GM19468 (cell line): ENCODE results near the gene CD4.

ENCODE experiments used
- ATAC-seq: cut with Tn5 transposase; IDR thresholded peaks from one replicate; pipeline ENCODE4 v1.9.1; 2021; ENCODE audit warnings: mild to moderate bottlenecking, moderate library complexity, moderate number of reproducible peaks; ENCODE audit not compliant: unreplicated experiment; ENCODE audit errors: extremely low read depth

The CD4 gene

DNA sequence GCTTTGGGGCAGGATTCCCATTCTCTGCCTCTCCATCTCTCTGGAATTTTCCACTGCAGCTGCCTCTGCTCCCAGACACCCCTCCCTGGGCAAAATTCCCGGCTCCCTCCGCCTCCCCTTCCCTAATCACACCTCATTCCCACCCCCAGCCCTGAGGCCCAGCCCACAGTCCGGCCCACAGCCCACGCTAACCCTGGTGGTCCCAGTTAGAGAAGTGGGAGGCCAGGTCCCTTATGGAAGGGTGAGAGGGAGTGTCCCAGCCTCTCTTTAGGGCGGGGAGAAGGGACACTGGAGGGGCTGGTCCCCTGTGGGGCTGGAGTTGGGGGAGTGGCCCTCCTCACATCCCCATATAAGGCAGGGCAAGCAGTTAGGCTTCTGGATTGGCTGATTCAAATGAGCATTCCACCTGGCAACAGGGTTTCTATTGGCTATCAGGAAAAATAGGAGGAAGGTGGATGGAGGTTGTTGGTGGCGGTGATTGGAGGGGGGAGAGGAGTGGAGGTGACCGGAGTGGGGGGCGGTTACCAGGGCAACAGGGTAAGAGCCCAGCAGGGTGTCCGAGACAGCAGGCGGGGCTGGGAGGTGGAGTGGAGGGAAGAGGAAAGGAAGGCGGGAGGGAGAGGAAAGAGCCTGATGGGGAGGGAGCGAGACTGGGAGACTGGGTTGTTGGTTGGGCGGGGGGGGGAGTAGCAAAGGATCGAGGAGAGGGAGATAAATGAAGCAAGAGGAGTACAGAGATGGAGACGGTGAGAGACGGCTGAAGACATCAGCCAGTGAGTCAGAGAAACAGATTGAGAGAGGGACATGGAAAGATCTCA lies 25.1 kb upstream of the CD4 start:
- ATAC-seq: peak; percentile 66

DNA sequence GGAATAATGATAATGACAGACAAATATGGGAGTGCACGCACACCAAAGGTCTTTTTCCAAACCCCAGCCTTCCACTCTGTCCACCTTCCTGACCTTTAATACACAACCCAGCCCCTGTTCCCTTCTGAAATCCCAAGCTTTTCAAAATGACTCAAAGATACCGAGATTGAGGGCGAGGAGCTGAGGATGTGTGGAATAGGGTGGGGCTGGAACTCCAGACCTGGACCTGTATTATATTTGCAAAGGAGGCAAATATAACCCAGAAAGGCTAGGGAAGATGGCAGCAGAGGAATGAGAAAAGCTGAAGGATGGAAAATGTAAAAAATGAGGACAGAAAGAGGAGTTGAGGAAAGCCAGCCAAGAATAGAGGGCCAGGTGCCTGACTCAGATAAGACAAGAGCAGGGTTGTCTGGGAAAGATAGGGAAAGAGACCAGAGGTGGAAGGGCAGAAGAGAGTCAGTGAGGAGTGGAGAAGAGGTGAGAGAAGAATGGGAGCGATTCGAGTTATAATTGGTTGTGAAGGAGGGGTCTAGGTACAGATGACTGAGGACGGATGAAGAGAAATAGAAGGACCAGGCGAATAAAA lies 24.2 kb upstream of the CD4 start:
- ATAC-seq: no peak

DNA sequence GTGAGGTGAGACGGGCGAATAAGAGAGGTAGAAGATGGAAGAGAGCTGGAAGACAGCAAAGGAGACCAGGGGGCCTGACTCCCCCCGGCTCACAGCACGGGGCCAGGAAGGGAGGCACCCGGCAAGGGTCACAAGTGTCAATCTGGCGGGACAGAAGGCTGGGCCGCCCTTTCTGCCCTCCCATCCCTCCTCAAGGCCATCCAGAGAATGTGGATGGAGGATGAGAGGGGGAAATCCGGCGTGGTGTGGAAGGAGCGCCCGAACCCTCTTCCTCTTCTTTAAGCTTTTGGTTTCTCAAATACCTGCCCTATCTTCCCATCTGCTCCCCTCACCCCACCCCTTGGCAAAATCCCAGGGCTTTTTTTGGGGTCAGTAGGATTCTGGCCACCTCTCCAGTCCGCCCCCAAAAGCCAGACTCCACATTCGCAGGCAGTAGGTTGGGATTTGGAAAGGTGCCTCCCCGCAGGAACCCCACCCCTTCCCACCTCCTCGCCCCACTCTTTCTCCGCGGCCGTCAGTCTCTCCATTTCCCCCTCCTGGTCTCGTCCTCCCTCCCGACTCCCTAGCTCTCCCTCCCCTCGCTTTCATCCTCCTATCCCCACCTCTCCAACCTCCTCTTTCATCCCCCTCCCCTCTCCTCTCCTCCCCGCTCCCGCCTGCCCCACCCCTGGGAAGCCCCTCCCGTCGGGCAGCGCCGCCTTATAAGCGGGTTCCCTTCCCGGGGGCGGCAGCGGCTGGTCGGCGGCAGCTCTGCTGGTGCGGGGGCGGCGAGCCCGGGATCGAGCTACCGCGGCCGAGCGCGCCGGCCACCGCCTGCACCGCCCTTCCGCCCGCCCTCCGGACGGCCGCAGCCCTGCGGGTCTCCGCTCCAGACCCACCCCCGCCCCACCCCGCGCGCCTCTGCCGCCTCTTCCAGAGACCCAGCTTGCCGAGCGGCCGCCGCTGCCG lies 23.4 kb upstream of the CD4 start, which contains the start of gene PTMS:
Gene PTMS (plus strand): TSS at position 730 of the 948 bp plus-strand sequence. CDS start 343 bp downstream, outside the sequence.
- ATAC-seq: no peak

DNA sequence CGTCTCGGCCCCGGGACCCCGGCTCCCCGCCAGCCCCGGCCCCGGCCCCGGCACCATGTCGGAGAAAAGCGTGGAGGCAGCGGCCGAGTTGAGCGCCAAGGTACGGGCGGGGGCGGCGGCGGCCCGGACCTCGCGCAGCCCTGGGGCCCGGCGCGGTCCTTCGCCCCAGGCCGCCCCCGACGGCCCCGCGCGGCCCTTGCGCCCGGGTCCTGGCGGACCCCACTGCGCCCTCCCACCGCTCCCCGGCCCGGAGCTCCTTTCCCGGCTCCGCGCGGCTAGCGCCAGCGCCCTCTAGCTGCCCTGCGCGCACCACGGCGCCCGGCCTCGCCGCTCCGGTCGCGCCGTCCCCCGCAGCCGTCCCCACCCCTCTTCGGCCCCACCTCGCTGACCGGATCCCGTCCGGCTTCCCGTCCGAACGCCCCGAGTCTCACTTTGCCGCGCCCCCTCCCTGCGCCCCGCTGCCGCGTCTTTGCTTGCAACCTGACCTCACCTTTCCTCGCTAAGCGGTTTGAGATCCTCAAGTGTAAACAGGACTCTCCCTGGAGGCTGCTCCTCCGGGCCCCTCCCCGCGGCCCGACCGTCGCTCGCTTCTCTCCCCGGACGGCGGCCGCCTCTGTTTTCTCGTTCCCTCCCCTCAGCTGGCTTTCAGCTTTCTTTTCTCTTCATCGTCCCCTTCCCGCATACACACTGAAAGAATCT lies 22.5 kb upstream of the CD4 start:
- no peak for ATAC-seq

DNA sequence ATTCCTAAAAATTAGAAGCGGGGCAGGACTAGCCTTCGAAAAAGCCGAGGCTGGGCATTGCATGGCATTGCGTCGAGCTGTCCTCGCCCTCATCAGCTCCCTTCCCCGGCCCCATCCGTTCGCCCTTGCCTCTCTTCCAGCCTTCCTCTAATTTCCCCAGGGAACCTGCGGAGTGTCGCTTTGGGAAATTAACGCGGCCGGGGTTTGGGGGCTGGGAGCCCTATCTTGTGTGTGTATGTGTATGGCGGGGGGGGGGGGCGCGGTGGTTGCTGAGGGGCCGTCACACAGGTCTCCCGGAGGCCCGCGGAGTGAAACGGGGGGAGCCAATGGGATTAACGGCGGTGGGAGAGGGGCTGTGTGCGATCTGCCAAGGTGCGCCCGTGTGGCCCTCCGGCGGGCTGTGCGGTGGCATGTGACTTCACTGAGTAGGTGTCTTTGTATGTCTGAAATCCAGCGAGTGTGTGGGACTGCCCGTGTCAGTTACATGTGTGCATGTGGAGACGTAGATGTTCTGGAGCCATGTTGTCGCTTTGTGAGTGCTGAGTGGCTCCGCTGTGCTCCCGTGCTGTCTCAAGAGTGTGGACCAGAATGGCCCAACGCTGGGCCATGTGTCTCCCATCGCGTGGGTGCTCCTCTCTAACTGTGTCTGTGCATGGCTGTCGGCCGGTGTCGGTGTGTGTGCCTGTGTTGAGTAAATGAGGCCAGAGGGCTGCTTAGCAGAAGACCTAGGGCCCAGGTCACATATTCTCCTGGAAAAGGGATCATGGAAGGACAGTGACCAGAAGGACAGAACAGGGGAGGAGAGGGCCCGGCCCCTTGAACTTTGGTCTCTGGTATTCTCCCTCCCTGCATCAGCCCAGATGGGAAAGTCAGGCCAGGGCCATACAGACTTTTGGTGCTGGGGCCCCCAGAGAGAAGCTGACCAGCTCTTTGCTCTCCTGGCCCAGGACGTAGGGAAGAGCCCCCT lies 21.7 kb upstream of the CD4 start:
- no peak for ATAC-seq

DNA sequence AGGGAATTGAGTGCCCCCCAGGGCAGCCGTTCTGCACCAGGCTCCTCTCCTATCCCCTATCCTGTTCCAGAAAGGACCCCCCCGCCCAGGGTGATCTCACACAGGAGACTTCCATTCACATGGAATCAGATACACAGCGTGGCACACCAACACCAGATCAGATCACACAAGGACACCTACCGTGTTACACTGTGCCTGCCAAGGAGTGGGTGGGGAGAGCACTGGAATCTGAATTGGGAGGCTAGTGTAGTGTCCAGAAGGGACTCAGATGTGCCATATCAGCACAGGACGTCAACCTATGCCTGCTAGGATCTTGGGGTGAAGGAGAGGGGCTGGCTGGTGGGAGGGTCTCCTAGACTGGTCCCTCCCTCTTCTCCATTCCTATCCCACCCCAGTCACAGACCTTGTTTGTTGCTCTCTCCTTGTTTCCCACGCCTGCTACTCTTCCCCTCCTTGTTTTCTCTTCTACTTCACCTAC lies 20.9 kb upstream of the CD4 start:
- ATAC-seq: no peak

DNA sequence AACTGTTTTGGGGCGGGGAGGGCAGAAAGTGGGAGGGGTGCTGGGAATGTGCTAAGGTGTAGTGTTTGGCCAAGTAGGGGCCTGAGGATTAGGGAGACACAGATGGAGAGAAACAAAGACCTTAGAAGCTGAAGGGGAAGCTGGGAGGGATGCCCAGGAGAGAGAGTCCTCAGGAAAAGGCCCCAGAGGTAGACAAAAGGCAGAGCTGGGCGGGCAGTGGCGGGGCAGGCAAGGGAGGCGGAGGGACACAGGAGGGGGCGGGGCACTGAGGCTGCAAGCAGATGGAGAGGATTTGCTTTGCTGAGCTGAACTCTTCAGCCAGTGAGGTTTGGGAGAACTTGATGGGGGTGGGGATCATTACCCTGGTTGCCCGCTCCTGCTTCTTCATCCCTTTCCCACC lies 20.3 kb upstream of the CD4 start:
- no peak for ATAC-seq

DNA sequence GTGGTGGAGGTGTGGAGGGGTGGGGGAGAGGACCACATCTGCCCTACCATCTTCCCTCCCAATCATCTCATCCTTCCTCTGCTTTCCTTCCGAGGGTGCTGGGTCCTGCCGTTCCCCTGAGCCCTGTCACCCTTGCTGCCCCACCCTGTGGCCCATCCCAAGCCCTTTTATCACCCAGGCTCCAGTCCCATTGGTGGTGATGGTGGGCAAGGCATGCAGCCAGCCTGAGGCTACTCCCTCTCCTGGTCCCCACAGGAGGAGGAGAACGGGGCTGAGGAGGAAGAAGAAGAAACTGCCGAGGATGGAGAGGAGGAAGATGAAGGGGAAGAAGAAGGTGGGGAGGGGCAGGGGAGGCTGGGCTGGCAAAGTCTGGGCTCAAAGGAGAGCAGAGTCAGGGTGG lies 19.7 kb upstream of the CD4 start:
- no peak for ATAC-seq

DNA sequence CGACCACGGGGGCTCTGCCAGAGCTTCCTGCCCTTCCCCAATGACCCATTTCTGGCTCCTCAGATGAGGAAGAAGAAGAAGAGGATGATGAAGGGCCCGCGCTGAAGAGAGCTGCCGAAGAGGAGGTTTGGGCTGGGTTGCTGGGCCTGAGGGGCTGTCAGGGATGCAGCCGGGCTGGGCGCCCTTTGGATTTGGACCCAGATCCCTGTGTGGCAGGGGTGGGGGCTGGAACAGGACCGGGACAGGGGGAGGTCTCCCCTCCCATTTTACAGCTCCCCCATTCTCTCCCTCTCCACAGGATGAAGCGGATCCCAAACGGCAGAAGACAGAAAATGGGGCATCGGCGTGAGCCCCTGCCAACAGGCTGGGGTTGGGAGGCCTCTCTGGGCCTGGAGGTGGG lies 19.2 kb upstream of the CD4 start:
- no peak for ATAC-seq

DNA sequence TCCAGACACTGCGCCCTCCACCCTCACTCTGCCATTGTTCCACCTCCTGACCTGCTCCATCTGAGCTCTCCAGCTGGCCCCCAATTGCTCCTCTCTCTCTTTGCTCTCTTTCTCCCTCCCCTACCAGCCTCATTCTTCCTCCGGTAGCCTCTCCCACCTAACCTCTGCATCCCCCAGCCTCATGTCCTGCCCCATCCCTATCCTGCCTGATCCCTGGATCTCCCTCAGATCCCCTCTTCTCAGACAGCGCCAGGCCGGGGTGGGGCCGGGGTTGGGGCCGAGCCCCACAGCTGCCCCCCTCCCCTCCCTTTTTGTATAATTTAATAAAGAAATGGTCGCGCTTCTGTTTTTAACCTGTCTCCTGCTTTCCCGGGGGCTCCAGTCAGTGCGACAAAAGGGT lies 18.7 kb upstream of the CD4 start:
- no peak for ATAC-seq

DNA sequence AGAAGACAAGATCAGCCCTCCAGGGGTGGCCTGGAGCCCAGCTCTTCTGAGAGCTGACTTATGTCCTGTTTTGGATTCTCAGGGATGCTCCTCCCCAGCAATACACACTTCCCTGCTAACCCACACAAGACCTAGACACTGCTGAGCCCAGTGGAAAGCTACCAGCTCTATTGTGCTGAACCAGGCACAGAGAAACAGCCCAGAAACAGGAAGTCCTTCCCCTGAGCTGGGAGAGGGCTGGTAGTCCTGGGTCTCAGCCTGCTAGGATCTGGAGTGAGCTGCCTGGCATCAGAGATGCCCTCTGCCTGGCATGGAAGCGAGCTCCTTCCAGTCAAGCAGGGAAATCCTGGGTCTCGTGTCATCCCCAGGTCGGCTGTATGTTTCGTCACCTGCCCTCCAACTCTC lies 18.2 kb upstream of the CD4 start:
- no peak for ATAC-seq

DNA sequence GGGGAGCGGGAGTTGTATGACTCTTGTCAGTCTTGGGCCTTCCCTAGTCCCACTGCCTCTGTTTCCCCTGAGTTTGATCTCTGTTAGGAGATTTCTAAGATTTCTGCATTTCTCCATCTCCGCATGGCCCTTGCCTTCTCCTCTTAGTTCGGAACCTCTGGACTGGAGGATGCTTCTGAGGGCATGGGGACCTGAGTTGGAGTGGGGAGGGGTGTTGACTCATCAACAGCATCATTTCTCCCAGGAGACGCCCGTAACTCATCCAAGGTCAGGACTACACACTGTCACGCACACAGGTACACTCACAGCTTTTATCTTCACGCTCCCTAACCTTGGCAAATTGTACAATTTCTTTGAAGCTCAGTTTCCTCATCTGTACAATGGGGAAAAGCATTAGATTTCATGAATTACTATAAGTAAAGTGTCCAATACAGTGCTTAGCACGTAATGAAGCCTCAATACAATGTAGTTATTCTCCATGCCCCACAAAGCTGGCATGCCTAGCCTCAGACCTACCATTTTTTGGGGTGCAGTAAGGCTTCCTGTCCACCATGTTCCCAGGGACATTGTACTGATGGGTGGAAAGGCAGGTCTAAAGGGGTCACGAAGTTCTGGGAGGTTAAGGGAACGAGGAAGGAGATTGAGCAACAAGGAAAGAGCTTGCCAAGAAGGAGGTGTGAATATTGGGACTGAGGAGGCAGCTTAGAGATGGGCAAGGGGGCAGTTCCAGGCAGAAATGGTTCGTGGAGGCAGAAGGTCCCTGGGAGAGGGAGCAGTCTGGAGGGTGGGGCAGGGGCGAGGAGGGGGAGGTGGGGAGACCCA lies 17.6 kb upstream of the CD4 start:
- ATAC-seq: no peak

DNA sequence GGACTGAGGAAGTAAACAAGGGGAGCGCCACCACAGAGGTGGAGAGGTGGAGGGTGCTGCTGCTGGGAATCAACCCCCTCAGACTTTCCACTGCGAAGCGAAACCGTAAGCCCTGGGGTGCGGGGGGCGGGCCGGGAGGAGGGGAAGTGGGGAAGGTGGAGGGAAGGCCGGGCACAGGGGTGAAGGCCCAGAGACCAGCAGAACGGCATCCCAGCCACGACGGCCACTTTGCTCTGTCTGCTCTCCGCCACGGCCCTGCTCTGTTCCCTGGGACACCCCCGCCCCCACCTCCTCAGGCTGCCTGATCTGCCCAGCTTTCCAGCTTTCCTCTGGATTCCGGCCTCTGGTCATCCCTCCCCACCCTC lies 17.0 kb upstream of the CD4 start, which contains the start of gene LAG3:
Gene LAG3 (plus strand): TSS at position 190 of the 365 bp plus-strand sequence. CDS start 333 bp downstream, outside the sequence.
- ATAC-seq: no peak

DNA sequence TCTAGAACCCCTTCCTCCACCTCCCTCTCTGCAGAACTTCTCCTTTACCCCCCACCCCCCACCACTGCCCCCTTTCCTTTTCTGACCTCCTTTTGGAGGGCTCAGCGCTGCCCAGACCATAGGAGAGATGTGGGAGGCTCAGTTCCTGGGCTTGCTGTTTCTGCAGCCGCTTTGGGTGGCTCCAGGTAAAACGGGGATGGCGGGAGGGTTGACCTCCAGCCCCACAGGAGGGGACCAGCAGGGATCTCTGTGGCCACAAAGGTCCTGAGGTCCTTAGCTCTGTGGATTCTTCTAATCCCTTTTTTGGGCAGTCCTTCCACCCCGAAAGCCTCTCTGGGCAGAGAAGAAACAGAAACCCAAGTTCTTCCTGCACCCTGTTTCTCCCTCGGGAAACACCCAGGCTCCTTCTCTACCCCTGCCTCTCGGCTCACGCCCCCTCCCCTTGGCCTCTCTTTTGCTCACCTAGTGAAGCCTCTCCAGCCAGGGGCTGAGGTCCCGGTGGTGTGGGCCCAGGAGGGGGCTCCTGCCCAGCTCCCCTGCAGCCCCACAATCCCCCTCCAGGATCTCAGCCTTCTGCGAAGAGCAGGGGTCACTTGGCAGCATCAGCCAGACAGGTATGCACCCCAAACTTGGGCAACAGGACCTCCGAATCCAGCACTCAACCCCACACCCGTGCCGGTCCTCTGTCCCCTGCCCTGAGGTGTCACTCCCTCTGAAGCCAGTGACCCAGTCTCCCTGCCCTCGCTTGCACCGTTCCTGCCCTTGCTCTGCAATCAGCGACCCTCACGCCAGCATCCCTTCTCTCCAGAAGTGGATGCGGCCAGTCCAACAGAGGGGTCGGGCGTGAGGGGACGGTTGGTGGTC lies 16.4 kb upstream of the CD4 start:
- ATAC-seq: no peak

DNA sequence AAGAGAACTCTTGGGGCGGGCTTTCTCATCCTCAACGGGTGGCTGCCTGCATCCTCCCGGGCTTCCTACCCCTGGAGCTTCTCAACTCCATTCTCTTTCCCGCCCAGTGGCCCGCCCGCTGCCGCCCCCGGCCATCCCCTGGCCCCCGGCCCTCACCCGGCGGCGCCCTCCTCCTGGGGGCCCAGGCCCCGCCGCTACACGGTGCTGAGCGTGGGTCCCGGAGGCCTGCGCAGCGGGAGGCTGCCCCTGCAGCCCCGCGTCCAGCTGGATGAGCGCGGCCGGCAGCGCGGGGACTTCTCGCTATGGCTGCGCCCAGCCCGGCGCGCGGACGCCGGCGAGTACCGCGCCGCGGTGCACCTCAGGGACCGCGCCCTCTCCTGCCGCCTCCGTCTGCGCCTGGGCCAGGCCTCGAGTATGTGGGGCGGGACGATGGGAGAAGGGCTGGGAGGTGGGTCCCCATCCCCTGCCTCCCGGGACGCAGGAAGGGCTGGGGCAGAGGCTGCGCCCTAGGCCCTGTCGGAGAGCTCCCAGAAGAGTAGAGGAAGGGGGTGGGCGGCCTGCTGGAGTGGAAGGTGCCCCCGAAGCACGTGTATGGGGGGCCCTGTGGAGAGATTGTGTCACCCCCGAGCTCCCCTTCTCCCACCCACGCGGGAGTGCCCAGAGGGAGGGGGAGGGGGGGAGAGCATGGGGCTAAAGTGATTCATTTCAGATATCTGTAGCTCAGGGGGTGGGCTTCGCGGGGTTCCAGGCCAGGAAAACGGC lies 15.6 kb upstream of the CD4 start:
- no peak for ATAC-seq

DNA sequence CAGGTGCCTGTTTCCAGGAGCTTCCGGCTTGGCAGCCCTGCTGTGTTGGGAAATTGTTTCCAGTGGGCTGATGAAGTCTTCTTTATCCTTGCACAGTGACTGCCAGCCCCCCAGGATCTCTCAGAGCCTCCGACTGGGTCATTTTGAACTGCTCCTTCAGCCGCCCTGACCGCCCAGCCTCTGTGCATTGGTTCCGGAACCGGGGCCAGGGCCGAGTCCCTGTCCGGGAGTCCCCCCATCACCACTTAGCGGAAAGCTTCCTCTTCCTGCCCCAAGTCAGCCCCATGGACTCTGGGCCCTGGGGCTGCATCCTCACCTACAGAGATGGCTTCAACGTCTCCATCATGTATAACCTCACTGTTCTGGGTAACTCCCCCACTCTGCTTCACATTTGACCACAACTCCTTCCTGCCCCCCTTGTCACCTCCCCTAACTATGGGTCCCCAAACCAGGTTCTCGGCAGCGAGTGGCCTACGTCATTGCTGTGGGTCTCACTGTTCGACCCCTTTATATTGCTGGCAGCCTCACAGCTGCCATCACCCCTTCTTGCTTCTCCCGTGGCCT lies 14.7 kb upstream of the CD4 start:
- ATAC-seq: no peak
